Astrocyte (in vitro differentiated cells and primary cell): Measurements from ENCODE around the gene NUDT4B.
"Not testable (repeated sequence)": the region's sequence is repeated elsewhere in the genome, so short reads cannot be mapped to it uniquely, and the experiment has no call there.

Experiments
- EZH2 ChIP-seq: IDR thresholded peaks from 2 replicates; pipeline ENCODE4 v1.6.1; 2012; ENCODE audit warnings: mild to moderate bottlenecking, low read length, inconsistent platforms; ENCODE audit not compliant: insufficient read depth
- TF ChIP-seq, protein P1 (sequence below): IDR thresholded peaks from 2 replicates; pipeline ENCODE4 v1.5.1; 2011; ENCODE audit warnings: low read depth, mild to moderate bottlenecking, inconsistent platforms, low read length, moderate library complexity; ENCODE audit not compliant: insufficient read depth

DNA sequence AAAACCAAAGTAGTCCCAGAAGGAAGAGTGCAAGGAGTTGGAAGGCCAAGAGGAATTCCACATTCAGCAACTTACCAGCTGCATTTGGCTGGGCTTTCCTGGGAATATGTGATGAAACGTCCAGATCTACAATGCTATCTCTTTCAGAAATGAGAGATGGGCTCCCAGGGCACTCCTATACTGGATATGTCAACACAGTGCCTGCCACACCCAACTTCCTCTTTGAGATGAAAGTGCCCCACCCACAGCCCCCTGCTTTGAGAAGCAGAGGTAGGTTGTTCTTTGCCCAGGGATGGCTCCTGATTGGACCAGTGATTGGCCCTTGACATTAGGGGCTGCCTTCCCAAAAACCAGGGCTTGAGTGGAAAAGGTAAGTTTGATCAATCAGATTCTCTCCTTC, 36.2 kb upstream of the NUDT4B start:
- TF ChIP-seq EZH2 = not testable (repeated sequence)
- TF ChIP-seq, protein P1, sequence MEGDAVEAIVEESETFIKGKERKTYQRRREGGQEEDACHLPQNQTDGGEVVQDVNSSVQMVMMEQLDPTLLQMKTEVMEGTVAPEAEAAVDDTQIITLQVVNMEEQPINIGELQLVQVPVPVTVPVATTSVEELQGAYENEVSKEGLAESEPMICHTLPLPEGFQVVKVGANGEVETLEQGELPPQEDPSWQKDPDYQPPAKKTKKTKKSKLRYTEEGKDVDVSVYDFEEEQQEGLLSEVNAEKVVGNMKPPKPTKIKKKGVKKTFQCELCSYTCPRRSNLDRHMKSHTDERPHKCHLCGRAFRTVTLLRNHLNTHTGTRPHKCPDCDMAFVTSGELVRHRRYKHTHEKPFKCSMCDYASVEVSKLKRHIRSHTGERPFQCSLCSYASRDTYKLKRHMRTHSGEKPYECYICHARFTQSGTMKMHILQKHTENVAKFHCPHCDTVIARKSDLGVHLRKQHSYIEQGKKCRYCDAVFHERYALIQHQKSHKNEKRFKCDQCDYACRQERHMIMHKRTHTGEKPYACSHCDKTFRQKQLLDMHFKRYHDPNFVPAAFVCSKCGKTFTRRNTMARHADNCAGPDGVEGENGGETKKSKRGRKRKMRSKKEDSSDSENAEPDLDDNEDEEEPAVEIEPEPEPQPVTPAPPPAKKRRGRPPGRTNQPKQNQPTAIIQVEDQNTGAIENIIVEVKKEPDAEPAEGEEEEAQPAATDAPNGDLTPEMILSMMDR = not testable (repeated sequence)
